Esophagus muscularis mucosa (tissue), 4 donors: ENCODE measurements around the gene COL11A2. TPM values are rescaled to one million over a fixed set of nuclear protein-coding genes. Genes with fewer than 3 reads are reported as not detected.

Experiments
- DNase-seq: peaks from one replicate; pipeline ENCODE4 v3.0.0-alpha.2; 2017; ENCODE audit errors: extremely low spot score
- H3K27ac ChIP-seq, 4 donors: fragments of 200-600 bp; sonication (generic); replicated peaks in 1 of 4; 1 replicate in 3 of 4; 2 replicates in 1 of 4; pipeline ENCODE4 v1.5.1; 2016 to 2019; ENCODE audit warnings: mild to moderate bottlenecking in 1 of 4
- H3K27me3 ChIP-seq, 4 donors: fragments of 200-600 bp; sonication (generic); one replicate each; pipeline versions ENCODE4 v1.5.1 to v1.6.0; 2016 to 2019
- H3K36me3 ChIP-seq, 4 donors: fragments of 200-600 bp; sonication (generic); one replicate each; pipeline ENCODE4 v1.5.1; 2016 to 2019
- H3K4me1 ChIP-seq, 4 donors: fragments of 200-600 bp; sonication (generic); one replicate each; pipeline ENCODE4 v1.5.1; 2016 to 2019
- H3K4me3 ChIP-seq, 4 donors: fragments of 200-600 bp; sonication (generic); 1 replicate in 2 of 4; 2 replicates in 2 of 4; pipeline ENCODE4 v1.5.1; 2016 to 2019; ENCODE audit warnings: mild to moderate bottlenecking in 4 of 4, moderate library complexity in 1 of 4
- H3K9me3 ChIP-seq, 4 donors: fragments of 200-600 bp; sonication (generic); 1 replicate in 3 of 4; 2 replicates in 1 of 4; pipeline ENCODE4 v1.5.1; 2016 to 2019
- EP300 ChIP-seq: sonication (generic); formaldehyde crosslinking; IDR thresholded peaks from one replicate; pipeline ENCODE4 v1.6.1; 2017; ENCODE audit warnings: antibody characterized with exemption
- POLR2A ChIP-seq: fragments of 450-650 bp; IDR thresholded peaks from one replicate; pipeline ENCODE4 v1.6.1; 2017; ENCODE audit warnings: antibody characterized with exemption, moderate library complexity, mild to moderate bottlenecking, low read depth
- POLR2AphosphoS5 ChIP-seq, 2 donors: sonication (generic); formaldehyde crosslinking; IDR thresholded peaks; one replicate each; pipeline ENCODE4 v1.6.1; 2017; ENCODE audit warnings: antibody characterized with exemption in 2 of 2
- WGBS: methylation state at CpG from one replicate; pipeline ENCODE4 v1.1.5; 2018; 5-methylcytosine and 5-hydroxymethylcytosine counted together
- intact Hi-C: fragments of 100-400 bp; cut with DNase I; formaldehyde crosslinking; loops from one replicate; pipeline ENCODE4 v1.15.1; 2023
- total RNA-seq, 4 donors: library from RNA; depleted of rRNA; stranded (reverse); fragments of >200 nt; gene quantifications; one replicate each; pipeline versions ENCODE4 v1.1.0 to v1.2.1, GENCODE V29; 2016
- TF ChIP-seq, protein P1 (sequence below), 3 experiments: fragments of 200-600 bp in 2 of 3; fragments of 450-650 bp in 1 of 3; sonication (generic) in 2 of 3; IDR thresholded peaks; one replicate each; pipeline ENCODE4 v1.5.1; 2017 to 2019; ENCODE audit warnings: antibody characterized with exemption in 3 of 3, mild to moderate bottlenecking in 2 of 3, moderate library complexity in 1 of 3

The COL11A2 gene
- 1 to 10 TPM in 1 of 4 donors, under 1 TPM in 2, not detected in 1; 0.17 to 1.1 (median 0.19) TPM for total RNA-seq

GRCh38 chr6:33192105-33192646, at the start of gene COL11A2:
TSS of gene COL11A2 (minus strand) at chr6:33192467. CDS start at chr6:33192240, 227 bp downstream.
- intact Hi-C loops, result loop anchor here (5.0 kb wide), 1 partner anchor 55 kb away; no protein-coding TSS in a partner anchor
- 12% methylated on average over 13 of the region's 35 CpGs for WGBS
- Histone ChIP-seq H3K27me3 (peaks cover 0 to 52% (median 5%) of the 10 kb centered on the region in 4 donors), H3K36me3 (peaks cover 22 to 36% (median 33%) of the 10 kb centered on the region in 4 donors), H3K9me3 (no peaks in the 10 kb centered on the region), H3K4me3 (peak within 1 kb of the TSS; percentile 48 to 55 (median 52)), H3K27ac (peak within 1 kb of the TSS; percentile 53 to 74 (median 62)), H3K4me1 (peaks cover 18 to 34% (median 26%) of the 10 kb centered on the region in 4 donors)
- no peak for DNase-seq
- TF ChIP-seq EP300 (no peak), POLR2A (no peak), POLR2AphosphoS5 (IDR thresholded peaks at IDR 0.05) (no peak)
- TF ChIP-seq, protein P1, sequence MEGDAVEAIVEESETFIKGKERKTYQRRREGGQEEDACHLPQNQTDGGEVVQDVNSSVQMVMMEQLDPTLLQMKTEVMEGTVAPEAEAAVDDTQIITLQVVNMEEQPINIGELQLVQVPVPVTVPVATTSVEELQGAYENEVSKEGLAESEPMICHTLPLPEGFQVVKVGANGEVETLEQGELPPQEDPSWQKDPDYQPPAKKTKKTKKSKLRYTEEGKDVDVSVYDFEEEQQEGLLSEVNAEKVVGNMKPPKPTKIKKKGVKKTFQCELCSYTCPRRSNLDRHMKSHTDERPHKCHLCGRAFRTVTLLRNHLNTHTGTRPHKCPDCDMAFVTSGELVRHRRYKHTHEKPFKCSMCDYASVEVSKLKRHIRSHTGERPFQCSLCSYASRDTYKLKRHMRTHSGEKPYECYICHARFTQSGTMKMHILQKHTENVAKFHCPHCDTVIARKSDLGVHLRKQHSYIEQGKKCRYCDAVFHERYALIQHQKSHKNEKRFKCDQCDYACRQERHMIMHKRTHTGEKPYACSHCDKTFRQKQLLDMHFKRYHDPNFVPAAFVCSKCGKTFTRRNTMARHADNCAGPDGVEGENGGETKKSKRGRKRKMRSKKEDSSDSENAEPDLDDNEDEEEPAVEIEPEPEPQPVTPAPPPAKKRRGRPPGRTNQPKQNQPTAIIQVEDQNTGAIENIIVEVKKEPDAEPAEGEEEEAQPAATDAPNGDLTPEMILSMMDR (IDR thresholded peaks at IDR 0.05), result no peak

DNA sequence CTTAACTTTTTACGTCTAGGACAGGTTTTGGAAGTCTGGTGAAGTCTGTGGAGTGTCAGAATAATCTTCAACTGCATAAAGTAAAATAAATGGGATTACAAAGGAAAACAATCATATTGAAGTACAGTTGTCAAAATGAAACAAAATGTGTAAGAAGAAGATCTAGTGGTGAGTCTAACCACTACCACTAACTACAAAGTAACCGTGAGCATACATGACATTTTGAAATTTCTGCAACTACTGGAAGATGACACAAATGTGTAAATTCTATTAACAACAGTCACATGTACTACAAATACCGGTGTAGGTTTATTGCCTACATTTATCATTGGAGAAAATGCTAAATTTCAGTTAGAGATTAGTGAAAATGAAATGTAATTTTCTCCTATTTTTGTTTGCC, 49.7 kb upstream of the COL11A2 start:
- Histone ChIP-seq H3K27me3 (peaks cover 0 to 45% (median 0%) of the 10 kb centered on the region in 4 donors), H3K27ac (no peak overlapping the region), H3K4me1 (no peaks in the 10 kb centered on the region), H3K36me3 (no peaks in the 10 kb centered on the region), H3K9me3 (no peaks in the 10 kb centered on the region), H3K4me3 (no peak overlapping the region)
- TF ChIP-seq POLR2AphosphoS5 (IDR thresholded peaks at IDR 0.05) (no peak), EP300 (no peak), POLR2A (no peak)
- TF ChIP-seq, protein P1 (IDR thresholded peaks at IDR 0.05), result no peak
- no peak for DNase-seq
- WGBS, result 62% methylated on average over 3 of the region's 3 CpGs
- intact Hi-C loops, result no loop called here

GRCh38 chr6:33237741-33238140, 45.5 kb upstream of the COL11A2 start:
- no peaks in the 10 kb centered on the region for H3K4me1 ChIP-seq
- intact Hi-C loops, result no loop called here
- H3K27me3 ChIP-seq, result peaks cover 0 to 70% (median 5%) of the 10 kb centered on the region in 4 donors
- H3K36me3 ChIP-seq, result no peaks in the 10 kb centered on the region
- DNase-seq, result no peak
- 50% methylated on average over 2 of the region's 2 CpGs for WGBS
- no peak overlapping the region for H3K27ac ChIP-seq
- H3K9me3 ChIP-seq, result no peaks in the 10 kb centered on the region
- TF ChIP-seq, protein P1 (IDR thresholded peaks at IDR 0.05), result no peak
- no peak for TF ChIP-seq POLR2A
- TF ChIP-seq EP300, result no peak
- H3K4me3 ChIP-seq, result no peak overlapping the region

DNA sequence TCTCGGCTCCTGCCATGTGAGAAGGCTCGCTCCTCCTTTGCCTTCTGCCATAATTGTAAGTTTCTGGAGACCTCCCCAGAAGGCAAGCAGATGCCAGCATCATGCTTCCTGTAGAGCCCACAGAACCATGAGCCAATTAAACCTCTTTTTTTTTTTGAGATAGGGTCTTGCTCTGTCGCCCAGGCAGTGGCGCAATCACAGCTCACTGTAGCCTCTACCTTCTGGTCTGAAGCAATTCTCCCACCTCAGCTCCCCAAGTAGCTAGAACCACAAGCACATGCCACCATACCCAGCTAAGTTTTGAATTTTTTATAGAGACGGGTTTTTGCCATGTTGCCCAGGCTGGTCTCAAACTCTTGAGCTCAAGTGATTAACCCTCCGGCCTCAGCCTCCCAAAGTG, 44.6 kb upstream of the COL11A2 start:
- Histone ChIP-seq H3K4me3 (no peak overlapping the region), H3K36me3 (no peaks in the 10 kb centered on the region), H3K9me3 (no peaks in the 10 kb centered on the region), H3K27ac (no peak overlapping the region), H3K4me1 (no peaks in the 10 kb centered on the region), H3K27me3 (peaks cover 0 to 71% (median 5%) of the 10 kb centered on the region in 4 donors)
- no peak for DNase-seq
- WGBS, result 79% methylated on average over 6 of the region's 6 CpGs
- TF ChIP-seq POLR2AphosphoS5 (IDR thresholded peaks at IDR 0.05) (no peak), EP300 (no peak), POLR2A (no peak)
- TF ChIP-seq, protein P1 (IDR thresholded peaks at IDR 0.05), result no peak
- intact Hi-C loops, result no loop called here

- DNase-seq, result no peak
- H3K36me3 ChIP-seq, result no peaks in the 10 kb centered on the region
- intact Hi-C loops, result no loop called here
- H3K4me1 ChIP-seq, result no peaks in the 10 kb centered on the region
- no peak overlapping the region for H3K27ac ChIP-seq
- no peak overlapping the region for H3K4me3 ChIP-seq
- H3K27me3 ChIP-seq, result peaks cover 0 to 69% (median 5%) of the 10 kb centered on the region in 4 donors
- H3K9me3 ChIP-seq, result no peaks in the 10 kb centered on the region
- TF ChIP-seq, protein P1 (IDR thresholded peaks at IDR 0.05), result no peak
- no peak for TF ChIP-seq EP300
- no peak for TF ChIP-seq POLR2AphosphoS5 (IDR thresholded peaks at IDR 0.05)
- TF ChIP-seq POLR2A, result no peak
Observed at GRCh38 chr6:33236328-33236727, 44.1 kb upstream of the COL11A2 start.
